HTR-8/SVneo (cell line): ENCODE measurements around the gene PLOD3.
"Not testable (repeated sequence)": the region's sequence is repeated elsewhere in the genome, so short reads cannot be mapped to it uniquely, and the experiment has no call there.

ENCODE experiments used
- DNase-seq: peaks from one replicate; pipeline ENCODE4 v3.0.0; 2011; ENCODE audit warnings: low spot score, mixed read lengths; ENCODE audit not compliant: insufficient read length
- FAIRE-seq: peaks from 2 replicates; lab custom pipeline; 2011; peaks lifted over from hg19 to GRCh38; lab: Jason Lieb, UNC

PLOD3 gene

DNA sequence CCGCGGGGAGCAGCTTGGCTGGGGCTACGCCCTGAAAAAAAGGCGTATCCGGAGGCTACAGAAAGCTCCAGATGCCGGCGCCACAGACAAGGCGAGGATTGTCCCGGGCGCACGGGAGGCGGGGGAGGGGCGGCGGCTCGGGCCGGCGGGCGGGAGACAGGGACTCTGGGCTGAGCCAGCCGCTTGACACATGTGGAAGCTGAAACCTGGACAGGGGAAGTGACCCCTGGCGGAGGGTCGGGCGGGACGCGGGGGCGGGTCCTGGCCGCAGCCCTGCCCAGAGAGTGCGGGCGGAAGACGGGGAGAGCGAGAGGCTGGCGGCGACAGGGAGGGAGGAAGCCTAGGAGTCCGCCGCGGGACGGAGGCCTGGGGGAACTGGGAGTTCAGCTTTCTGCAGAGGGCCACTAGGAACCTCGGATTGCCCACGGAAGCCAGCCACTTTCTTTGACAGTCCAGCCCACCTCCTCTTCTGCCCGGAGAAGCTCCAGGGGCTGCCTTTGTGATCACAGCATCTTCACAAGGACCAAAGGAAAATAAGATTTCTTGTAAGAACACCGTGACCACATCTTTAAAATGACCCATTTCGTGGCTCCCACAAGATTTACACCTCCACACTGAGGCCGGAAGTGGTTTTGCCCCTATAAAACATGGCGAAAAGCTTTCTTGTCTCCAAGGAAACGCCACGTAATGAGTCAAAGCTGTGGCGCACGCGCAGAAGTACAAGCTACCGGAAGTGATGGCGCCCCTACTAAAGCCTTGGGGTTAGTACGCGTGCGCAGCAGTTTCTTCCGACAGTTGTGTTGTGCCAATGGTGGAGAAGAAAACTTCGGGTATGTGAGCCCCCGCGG is at the start of gene PLOD3, which contains the start of gene ZNHIT1:
Gene PLOD3 (minus strand): TSS at position 194 of the 848 bp plus-strand sequence. CDS start 307 bp downstream, outside the sequence.
Gene ZNHIT1 (plus strand): TSS at position 778 of the 848 bp plus-strand sequence. CDS start 31 bp downstream, at position 809.
- FAIRE-seq = no peak
- peak; percentile 95 for DNase-seq

GRCh38 chr7:101265622-101266516 is 48.5 kb upstream of the PLOD3 start:
- no peak for FAIRE-seq

DNA sequence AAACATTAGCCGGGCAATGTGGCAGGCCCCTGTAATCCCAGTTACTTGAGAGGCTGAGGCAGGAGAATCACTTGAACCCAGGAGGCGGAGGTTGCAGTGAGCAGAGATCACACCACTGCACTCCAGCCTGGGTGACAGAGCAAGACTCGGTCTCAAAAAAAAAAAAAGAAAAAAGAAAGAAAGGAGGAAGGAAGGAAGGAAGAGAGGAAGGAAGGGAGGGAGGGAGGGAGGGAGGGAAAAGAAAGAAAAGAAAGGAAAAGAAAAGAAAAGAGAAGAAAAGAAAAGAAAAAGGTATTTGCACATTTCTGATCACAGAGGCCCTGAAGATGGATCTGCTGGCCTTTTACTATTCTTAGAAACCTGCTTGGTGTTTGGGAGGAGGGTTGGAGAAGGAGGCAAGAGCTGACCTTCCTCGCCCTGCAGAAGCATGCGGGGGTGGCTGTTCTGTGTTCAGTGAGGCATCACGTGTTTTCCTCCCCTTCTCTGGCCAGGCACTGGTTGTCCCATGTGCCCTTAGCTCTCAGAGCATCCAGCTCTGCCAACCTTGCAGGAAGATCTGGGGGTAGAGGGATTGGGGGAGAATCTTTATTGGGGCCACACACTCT is 46.8 kb upstream of the PLOD3 start:
- FAIRE-seq, DNase-seq: not testable (repeated sequence)

More at GRCh38 chr7:101265622-101266516, 48.5 kb upstream of the PLOD3 start:
- DNase-seq = no peak

DNA sequence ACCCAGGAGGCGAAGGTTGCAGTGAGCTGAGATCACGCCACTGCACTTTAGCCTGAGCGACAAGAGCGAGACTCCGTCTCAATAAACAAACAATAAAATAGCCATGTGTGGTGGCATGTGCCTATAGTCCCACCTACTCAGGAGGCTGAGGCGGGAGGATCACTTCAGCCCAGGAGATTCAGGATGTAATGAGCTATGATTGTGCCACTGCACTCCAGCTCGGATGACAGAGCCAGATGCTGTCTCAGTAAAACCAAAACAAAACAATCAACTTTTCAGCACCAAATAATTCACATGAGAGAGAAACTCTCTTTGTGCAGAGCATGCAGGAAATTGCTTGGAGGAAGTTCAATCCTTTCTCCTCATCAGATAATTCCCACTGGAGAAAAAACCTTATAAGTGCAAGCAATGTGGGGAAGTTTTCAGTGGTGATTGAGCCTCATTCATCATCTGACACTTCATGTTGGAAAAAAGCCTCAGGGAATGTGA is 40.9 kb upstream of the PLOD3 start:
- FAIRE-seq (no peak), DNase-seq (no peak)

- DNase-seq (no peak), FAIRE-seq (no peak)
These were observed 38.4 kb upstream of the PLOD3 start for GRCh38 chr7:101255796-101256195.

- DNase-seq, FAIRE-seq: not testable (repeated sequence)
These were observed 35.8 kb upstream of the PLOD3 start for GRCh38 chr7:101253199-101253598.

- no peak for FAIRE-seq
These were observed 34.7 kb upstream of the PLOD3 start for GRCh38 chr7:101251871-101252659.

GRCh38 chr7:101250324-101250723 is 32.9 kb upstream of the PLOD3 start:
- FAIRE-seq (no peak), DNase-seq (no peak)

More at GRCh38 chr7:101251871-101252659, 34.7 kb upstream of the PLOD3 start:
- DNase-seq = peak; percentile 89

GRCh38 chr7:101248276-101248675 is 30.9 kb upstream of the PLOD3 start:
- DNase-seq = no peak
- no peak for FAIRE-seq

DNA sequence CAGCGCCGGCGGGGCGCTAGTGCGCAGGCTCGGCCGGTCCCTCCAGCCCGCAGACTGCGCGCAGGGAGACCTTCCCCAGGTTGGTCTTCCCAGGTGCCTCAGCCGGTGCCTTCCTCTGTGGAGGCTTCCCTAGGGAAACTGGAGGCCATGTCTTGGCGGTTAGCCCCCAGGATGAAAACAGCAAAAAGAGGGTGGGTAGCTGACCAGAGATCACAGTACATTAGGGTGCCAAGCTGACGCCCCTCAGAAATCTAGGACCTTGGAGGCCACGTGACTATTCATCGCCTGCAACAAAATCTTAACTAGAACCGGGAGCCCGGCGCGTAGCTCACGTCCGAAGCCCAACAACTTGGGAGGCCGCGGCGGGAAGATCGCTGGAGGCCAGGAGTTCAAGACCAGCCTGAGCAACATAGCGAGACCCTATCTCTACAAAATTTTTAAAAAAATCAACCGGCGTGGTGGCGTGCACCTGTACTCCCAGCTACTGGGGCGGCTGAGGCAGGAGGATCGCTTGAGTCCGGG is 27.8 kb upstream of the PLOD3 start:
- DNase-seq (no peak), FAIRE-seq (no peak)

DNA sequence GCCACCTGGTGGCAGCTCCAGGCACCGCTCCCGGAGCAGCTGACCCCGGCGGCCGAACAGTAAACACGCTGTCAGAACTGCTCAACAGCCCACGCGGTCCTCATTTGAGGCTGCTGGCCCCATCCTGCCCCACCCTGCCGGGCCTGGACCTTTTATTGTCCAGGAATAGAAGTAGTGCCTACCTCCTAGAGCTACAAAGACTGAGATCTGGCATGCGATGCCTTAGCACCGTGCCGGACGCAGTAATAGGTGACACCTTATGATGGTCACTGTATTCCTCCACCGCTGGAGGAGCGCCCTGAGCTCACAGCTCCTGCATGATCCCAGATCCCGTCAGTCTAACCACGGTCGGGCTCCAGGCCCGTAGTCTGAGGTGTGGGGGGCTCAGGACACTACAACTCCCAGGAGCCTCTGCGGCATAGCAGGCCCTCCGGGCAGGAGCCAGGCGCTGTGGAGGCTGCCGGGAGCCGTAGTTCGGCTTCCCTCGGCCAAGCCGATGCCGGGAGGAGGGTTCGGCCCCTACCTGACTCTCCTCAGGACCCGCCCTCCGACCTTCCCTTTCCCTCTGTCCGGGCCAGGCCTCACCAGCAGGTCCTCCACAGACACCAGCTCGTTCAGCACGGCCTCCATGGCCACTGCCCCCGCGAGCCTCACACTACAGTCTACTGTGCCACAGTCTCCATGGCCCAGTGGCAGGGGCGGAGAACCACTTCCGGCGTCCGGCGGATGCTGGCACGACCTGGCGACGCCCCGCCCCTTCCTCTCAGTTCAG is 27.2 kb upstream of the PLOD3 start, which contains the start of gene FIS1:
Gene FIS1 (minus strand): TSS at position 707 of the 772 bp plus-strand sequence. CDS start 77 bp downstream, at position 630.
- DNase-seq (peak; percentile 87), FAIRE-seq (no peak)

GRCh38 chr7:101243646-101244374 is 26.4 kb upstream of the PLOD3 start:
- FAIRE-seq (no peak), DNase-seq (no peak)

DNA sequence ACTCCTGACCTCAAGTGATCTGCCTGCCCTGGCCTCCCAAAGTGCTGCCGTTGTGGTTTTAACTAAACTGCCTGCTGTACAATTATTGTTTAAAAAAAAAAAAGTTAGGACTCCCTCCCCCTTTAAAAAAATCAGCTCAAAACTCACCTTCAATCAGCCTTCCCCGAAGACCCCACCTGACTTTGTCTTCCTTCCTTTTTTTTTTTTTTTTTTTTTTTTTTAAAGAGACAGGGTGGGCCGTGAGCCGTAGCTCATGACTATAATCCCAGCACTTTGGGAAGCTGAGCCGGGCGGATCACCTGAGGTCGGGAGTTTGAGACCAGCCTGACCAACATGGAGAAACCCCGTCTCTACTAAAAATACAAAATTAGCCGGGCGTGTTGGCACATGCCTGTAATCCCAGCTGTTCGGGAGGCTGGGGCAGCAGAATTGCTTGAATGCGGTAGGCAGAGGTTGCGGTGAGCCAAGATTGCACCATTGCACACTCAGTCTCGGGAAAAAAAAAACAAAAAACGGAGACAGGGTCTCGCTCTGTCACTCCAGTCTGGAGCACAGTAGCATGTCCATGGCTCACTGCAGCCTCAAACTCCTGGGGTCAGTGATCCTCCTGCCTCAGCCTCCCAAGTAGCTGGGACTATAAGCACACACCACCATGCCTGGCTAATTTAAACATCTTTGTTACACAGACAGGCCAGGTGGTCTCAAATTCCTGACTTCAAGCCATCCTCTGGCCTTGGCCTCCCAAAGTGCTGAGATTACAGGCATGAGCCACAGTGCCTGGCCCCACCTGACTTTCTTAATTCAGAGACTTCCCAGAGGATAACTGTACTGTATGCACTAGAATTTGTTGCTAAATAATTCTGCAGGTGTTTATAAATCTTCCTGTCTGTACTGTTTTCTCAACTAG is 24.3 kb upstream of the PLOD3 start:
- no peak for DNase-seq

DNA sequence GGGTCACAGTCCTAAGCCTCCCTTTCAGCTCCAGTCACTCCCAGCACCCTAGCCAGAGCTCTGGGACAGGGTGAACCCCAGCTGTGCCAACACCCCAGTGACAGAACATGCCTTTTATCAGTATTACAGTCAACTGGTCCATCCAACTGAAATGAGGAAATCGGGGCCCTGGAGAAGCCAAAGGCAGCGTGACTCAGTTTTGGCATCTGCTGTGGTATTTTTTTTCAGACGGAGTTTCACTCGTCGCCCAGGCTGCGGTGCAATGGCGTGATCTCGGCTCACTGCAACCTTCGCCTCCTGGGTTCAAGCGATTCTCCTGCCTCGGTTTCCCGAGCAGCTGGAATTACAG is 23.6 kb upstream of the PLOD3 start:
- DNase-seq = no peak
- no peak for FAIRE-seq

More for the DNA sequence above, 24.3 kb upstream of the PLOD3 start:
- no peak for FAIRE-seq

DNA sequence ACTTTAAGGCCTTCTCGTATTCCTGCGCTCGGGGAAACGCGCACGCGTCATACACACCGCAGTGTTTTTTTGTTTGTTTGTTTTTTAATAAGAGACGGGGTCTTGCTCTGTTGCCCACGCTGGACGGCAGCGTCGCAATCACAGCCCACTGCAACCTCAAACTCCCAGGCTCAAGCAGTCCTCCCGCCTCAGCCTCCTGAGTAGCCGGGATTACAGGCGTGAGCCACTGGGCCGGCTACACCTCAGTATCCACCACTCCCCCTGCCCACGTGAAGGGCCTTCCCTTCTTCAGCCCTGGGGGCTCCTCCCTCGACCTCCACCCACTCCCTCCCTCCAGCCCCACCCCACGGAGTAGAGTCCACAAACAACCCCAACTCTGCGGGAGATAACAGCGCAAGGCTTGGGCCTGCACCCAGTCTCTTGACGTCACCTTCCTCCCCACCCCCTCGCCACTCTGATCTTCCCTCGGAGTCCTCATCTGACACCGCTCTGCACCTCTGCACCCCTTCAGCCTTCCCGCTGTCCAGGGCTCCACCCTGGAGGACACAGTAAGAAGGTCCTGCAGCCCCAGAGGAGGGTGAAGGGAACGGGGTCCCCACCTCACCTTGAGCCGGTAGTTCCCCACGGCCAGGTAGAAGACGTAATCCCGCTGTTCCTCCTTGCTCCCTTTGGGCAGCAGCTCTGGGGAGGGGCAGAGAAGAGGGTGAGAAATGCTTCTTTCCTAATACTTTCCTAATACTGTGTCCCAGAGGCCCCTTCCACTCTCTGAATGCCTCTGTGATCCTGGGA is 23.0 kb upstream of the PLOD3 start:
- DNase-seq = no peak
- no peak for FAIRE-seq

DNA sequence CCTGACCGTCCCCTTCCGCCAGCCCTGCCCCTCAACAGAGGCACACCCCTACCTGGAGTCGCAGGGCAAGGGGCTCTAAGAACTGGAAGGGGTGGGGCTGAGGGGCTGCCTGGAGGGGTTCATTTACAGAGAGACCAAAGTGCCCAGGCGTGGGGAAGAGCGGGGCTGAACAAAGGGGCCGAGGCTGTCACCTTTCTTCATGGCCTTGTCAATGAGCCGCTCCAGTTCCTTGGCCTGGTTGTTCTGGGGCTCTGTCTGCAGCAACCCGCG is 22.5 kb upstream of the PLOD3 start:
- no peak for DNase-seq
- no peak for FAIRE-seq
